Measurements from ENCODE around the gene ATP9B.

Gene ATP9B

GRCh38 chr18:79400091-79400590, 330.9 kb downstream of the ATP9B start:
- DNase-seq, result no peak

- no peak for DNase-seq
Observed at GRCh38 chr18:79400591-79401381, 331.6 kb downstream of the ATP9B start.

- no peak for DNase-seq
Observed at GRCh38 chr18:79401494-79402208, 332.5 kb downstream of the ATP9B start.

- DNase-seq, result no peak
Observed at GRCh38 chr18:79402209-79402576, 333.0 kb downstream of the ATP9B start.

GRCh38 chr18:79402977-79403722, 334.0 kb downstream of the ATP9B start:
- DNase-seq, result no peak

- DNase-seq, result no peak
Observed at GRCh38 chr18:79403723-79404566, 334.8 kb downstream of the ATP9B start.

GRCh38 chr18:79404567-79404910, 335.3 kb downstream of the ATP9B start:
- DNase-seq, result no peak

- DNase-seq, result no peak
Observed at GRCh38 chr18:79405019-79405780, 336.0 kb downstream of the ATP9B start.

- DNase-seq, result no peak
Observed at GRCh38 chr18:79405781-79406575, 336.8 kb downstream of the ATP9B start.

GRCh38 chr18:79406708-79407107, 337.5 kb downstream of the ATP9B start:
- no peak for DNase-seq

GRCh38 chr18:79409313-79409712, 340.1 kb downstream of the ATP9B start:
- no peak for DNase-seq

- DNase-seq, result no peak
Observed at GRCh38 chr18:79410171-79410641, 341.0 kb downstream of the ATP9B start.

- no peak for DNase-seq
Observed at GRCh38 chr18:79410731-79411613, 341.8 kb downstream of the ATP9B start.

GRCh38 chr18:79411614-79412526, 342.7 kb downstream of the ATP9B start:
- no peak for DNase-seq

GRCh38 chr18:79413025-79413424, 343.8 kb downstream of the ATP9B start:
- no peak for DNase-seq

GRCh38 chr18:79413426-79413825, 344.2 kb downstream of the ATP9B start:
- DNase-seq, result no peak

GRCh38 chr18:79413901-79414300, 344.7 kb downstream of the ATP9B start:
- no peak for DNase-seq

- no peak for DNase-seq
Observed at GRCh38 chr18:79416022-79416676, 347.0 kb downstream of the ATP9B start.
